GM23338 (cell line): ENCODE data around the gene MCAT. TPM values are rescaled to one million over a fixed set of nuclear protein-coding genes. Genes with fewer than 3 reads are reported as not detected.

Experiments
- ATAC-seq: fragments of 200-7000 bp; cut with Tn5 transposase; 3 replicates; pipeline ENCODE4 v1.9.1; 2020
- DNase-seq: peaks from one replicate; pipeline ENCODE4 v3.0.0-alpha.2; 2015; ENCODE audit warnings: low spot score
- H2AFZ ChIP-seq: fragments of 200-600 bp; sonication (generic); 2 replicates; pipeline ENCODE4 v1.8.0; 2016; ENCODE audit warnings: antibody characterized with exemption, mild to moderate bottlenecking, moderate library complexity
- H3F3A ChIP-seq: fragments of 200-600 bp; sonication (generic); replicated peaks from 2 replicates; pipeline ENCODE4 v1.8.0; 2017; ENCODE audit warnings: antibody characterized with exemption, mixed run types, low read depth
- H3K27ac ChIP-seq: fragments of 200-600 bp; sonication (generic); 2 replicates; pipeline ENCODE4 v1.6.1; 2016; ENCODE audit warnings: low read depth
- H3K27me3 ChIP-seq: fragments of 200-600 bp; sonication (generic); 2 replicates; pipeline ENCODE4 v1.8.0; 2016; ENCODE audit warnings: mild to moderate bottlenecking, mixed run types, moderate library complexity; ENCODE audit not compliant: insufficient read depth
- H3K36me3 ChIP-seq: fragments of 200-600 bp; sonication (generic); 2 replicates; pipeline ENCODE4 v1.8.0; 2016; ENCODE audit warnings: mild to moderate bottlenecking; ENCODE audit not compliant: insufficient read depth
- H3K4me1 ChIP-seq: fragments of 200-600 bp; sonication (generic); 2 replicates; pipeline ENCODE4 v1.8.0; 2016; ENCODE audit warnings: mild to moderate bottlenecking, moderate library complexity; ENCODE audit not compliant: insufficient read depth
- H3K4me2 ChIP-seq: fragments of 200-600 bp; sonication (generic); 2 replicates; pipeline ENCODE4 v1.7.1; 2017; ENCODE audit warnings: mixed run types
- H3K4me3 ChIP-seq: fragments of 200-600 bp; sonication (generic); 2 replicates; pipeline ENCODE4 v1.6.1; 2016; ENCODE audit warnings: mixed run types
- H3K79me2 ChIP-seq: fragments of 200-600 bp; sonication (generic); replicated peaks from 2 replicates; pipeline ENCODE4 v1.8.0; 2017; ENCODE audit warnings: mild to moderate bottlenecking; ENCODE audit not compliant: insufficient read depth
- H3K9me2 ChIP-seq: fragments of 200-600 bp; sonication (generic); 2 replicates; pipeline ENCODE4 v1.8.0; 2017; ENCODE audit not compliant: insufficient read depth
- H4K20me1 ChIP-seq: fragments of 200-600 bp; sonication (generic); replicated peaks from 2 replicates; pipeline ENCODE4 v1.8.0; 2017; ENCODE audit warnings: mild to moderate bottlenecking; ENCODE audit not compliant: insufficient read depth
- H3K27ac Mint-ChIP-seq: 2 replicates; pipeline ENCODE4 v1.8.0; 2020; ENCODE audit warnings: inconsistent platforms, mild to moderate bottlenecking, moderate library complexity, mixed read lengths
- H3K27me3 Mint-ChIP-seq: 3 replicates; pipeline ENCODE4 v1.8.0; 2022; ENCODE audit warnings: low read depth, mild to moderate bottlenecking, moderate library complexity, mixed read lengths, inconsistent platforms; ENCODE audit not compliant: insufficient read depth, poor library complexity
- H3K36me3 Mint-ChIP-seq: 3 replicates; pipeline ENCODE4 v1.8.0; 2021; ENCODE audit warnings: low read depth, mild to moderate bottlenecking, inconsistent platforms, moderate library complexity, mixed read lengths
- H3K4me1 Mint-ChIP-seq: 3 replicates; pipeline ENCODE4 v1.8.0; 2020; ENCODE audit warnings: mild to moderate bottlenecking, inconsistent platforms, mixed read lengths
- H3K4me3 Mint-ChIP-seq: 3 replicates; pipeline ENCODE4 v1.8.0; 2021; ENCODE audit warnings: moderate library complexity, mild to moderate bottlenecking, inconsistent platforms, mixed read lengths
- H3K9me3 Mint-ChIP-seq: 3 replicates; pipeline ENCODE4 v1.8.0; 2020; ENCODE audit warnings: moderate library complexity, mild to moderate bottlenecking, inconsistent platforms, mixed read lengths
- ETS1 ChIP-seq: IDR thresholded peaks from 2 replicates; pipeline ENCODE4 v1.6.1; 2016; ENCODE audit warnings: antibody characterized with exemption
- NANOG ChIP-seq: IDR thresholded peaks from 2 replicates; pipeline ENCODE4 v1.6.1; 2016; ENCODE audit warnings: antibody characterized with exemption, borderline replicate concordance
- ZNF114 ChIP-seq: fragments of 250-450 bp; sonication (Bioruptor Pico); IDR thresholded peaks from 2 replicates; pipeline ENCODE4 v1.5.0; 2020; ENCODE audit warnings: mild to moderate bottlenecking, moderate library complexity
- polyA plus RNA-seq: library from polyadenylated mRNA; unstranded; fragments of >200 nt; fragmentation: Nextera tagmentation; extraction: Ambion mirVana; gene quantifications from 2 replicates; pipeline ENCODE4 v1.2.1, GENCODE V29; 2016
- total RNA-seq: library from RNA; depleted of rRNA; stranded (reverse); fragments of >200 nt; shearing (Covaris generic); gene quantifications from 2 replicates; pipeline ENCODE4 v1.2.3, GENCODE V29; 2014
- TF ChIP-seq, protein P1 (sequence below): IDR thresholded peaks from one replicate; pipeline ENCODE4 v1.6.1; 2018; ENCODE audit warnings: antibody characterized with exemption; ENCODE audit not compliant: unreplicated experiment
- TF ChIP-seq, protein P2 (sequence below), 2 experiments: fragments of 200-600 bp in 1 of 2; sonication (generic) in 1 of 2; conservative IDR thresholded peaks; 2 replicates each; pipeline versions ENCODE4 v1.5.1 to v1.6.1; 2016 to 2017; ENCODE audit warnings: antibody characterized with exemption in 2 of 2, low read depth in 2 of 2, mild to moderate bottlenecking in 2 of 2, moderate library complexity in 1 of 2

The MCAT gene
- total and polyA plus RNA-seq, 2 experiments from 2014 or later, result 9.7 to 16.9 TPM

GRCh38 chr22:43171019-43171491, 27.9 kb upstream of the MCAT start:
- H4K20me1 ChIP-seq, result no peaks in the 10 kb centered on the region
- no peak overlapping the region for H3K4me3 Mint-ChIP-seq
- peaks cover 13% of the 10 kb centered on the region; the same call in 1 of the 2 replicates for H3K36me3 ChIP-seq

More at GRCh38 chr22:43171019-43171491, 27.9 kb upstream of the MCAT start:
- Mint-ChIP-seq H3K27me3 (peaks cover 4% of the 10 kb centered on the region), H3K9me3 (peaks cover 2% of the 10 kb centered on the region; the same call in 2 of the 3 replicates), H3K27ac (no peak overlapping the region), H3K4me1 (no peaks in the 10 kb centered on the region; the same call in 2 of the 3 replicates), H3K36me3 (peaks cover 73% of the 10 kb centered on the region)
- no peaks in the 10 kb centered on the region for H3K9me2 ChIP-seq
- no peaks in the 10 kb centered on the region for H3K79me2 ChIP-seq
- no peak overlapping the region for H3K4me2 ChIP-seq
- DNase-seq, result no peak
- H3F3A ChIP-seq, result 0 out of 2 replicates have a peak, but pooled peaks cover 5% of the 10 kb centered on the region
- H2AFZ ChIP-seq, result no peak overlapping the region
- H3K27ac ChIP-seq, result no peak overlapping the region
- no peak overlapping the region for H3K4me3 ChIP-seq
- H3K4me1 ChIP-seq, result no peaks in the 10 kb centered on the region
- no peak for ATAC-seq
- no peaks in the 10 kb centered on the region for H3K27me3 ChIP-seq
- TF ChIP-seq ETS1, result no peak
- no peak for TF ChIP-seq ZNF114
- TF ChIP-seq, protein P1, sequence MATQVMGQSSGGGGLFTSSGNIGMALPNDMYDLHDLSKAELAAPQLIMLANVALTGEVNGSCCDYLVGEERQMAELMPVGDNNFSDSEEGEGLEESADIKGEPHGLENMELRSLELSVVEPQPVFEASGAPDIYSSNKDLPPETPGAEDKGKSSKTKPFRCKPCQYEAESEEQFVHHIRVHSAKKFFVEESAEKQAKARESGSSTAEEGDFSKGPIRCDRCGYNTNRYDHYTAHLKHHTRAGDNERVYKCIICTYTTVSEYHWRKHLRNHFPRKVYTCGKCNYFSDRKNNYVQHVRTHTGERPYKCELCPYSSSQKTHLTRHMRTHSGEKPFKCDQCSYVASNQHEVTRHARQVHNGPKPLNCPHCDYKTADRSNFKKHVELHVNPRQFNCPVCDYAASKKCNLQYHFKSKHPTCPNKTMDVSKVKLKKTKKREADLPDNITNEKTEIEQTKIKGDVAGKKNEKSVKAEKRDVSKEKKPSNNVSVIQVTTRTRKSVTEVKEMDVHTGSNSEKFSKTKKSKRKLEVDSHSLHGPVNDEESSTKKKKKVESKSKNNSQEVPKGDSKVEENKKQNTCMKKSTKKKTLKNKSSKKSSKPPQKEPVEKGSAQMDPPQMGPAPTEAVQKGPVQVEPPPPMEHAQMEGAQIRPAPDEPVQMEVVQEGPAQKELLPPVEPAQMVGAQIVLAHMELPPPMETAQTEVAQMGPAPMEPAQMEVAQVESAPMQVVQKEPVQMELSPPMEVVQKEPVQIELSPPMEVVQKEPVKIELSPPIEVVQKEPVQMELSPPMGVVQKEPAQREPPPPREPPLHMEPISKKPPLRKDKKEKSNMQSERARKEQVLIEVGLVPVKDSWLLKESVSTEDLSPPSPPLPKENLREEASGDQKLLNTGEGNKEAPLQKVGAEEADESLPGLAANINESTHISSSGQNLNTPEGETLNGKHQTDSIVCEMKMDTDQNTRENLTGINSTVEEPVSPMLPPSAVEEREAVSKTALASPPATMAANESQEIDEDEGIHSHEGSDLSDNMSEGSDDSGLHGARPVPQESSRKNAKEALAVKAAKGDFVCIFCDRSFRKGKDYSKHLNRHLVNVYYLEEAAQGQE, result no peak
- TF ChIP-seq, protein P2, sequence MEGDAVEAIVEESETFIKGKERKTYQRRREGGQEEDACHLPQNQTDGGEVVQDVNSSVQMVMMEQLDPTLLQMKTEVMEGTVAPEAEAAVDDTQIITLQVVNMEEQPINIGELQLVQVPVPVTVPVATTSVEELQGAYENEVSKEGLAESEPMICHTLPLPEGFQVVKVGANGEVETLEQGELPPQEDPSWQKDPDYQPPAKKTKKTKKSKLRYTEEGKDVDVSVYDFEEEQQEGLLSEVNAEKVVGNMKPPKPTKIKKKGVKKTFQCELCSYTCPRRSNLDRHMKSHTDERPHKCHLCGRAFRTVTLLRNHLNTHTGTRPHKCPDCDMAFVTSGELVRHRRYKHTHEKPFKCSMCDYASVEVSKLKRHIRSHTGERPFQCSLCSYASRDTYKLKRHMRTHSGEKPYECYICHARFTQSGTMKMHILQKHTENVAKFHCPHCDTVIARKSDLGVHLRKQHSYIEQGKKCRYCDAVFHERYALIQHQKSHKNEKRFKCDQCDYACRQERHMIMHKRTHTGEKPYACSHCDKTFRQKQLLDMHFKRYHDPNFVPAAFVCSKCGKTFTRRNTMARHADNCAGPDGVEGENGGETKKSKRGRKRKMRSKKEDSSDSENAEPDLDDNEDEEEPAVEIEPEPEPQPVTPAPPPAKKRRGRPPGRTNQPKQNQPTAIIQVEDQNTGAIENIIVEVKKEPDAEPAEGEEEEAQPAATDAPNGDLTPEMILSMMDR (conservative IDR thresholded peaks at IDR 0.05; ENCODE audit: low read depth in 2 of 2), result no peak
- TF ChIP-seq NANOG, result no peak
